ENCODE data around the gene EIF4EBP2.

DNA sequence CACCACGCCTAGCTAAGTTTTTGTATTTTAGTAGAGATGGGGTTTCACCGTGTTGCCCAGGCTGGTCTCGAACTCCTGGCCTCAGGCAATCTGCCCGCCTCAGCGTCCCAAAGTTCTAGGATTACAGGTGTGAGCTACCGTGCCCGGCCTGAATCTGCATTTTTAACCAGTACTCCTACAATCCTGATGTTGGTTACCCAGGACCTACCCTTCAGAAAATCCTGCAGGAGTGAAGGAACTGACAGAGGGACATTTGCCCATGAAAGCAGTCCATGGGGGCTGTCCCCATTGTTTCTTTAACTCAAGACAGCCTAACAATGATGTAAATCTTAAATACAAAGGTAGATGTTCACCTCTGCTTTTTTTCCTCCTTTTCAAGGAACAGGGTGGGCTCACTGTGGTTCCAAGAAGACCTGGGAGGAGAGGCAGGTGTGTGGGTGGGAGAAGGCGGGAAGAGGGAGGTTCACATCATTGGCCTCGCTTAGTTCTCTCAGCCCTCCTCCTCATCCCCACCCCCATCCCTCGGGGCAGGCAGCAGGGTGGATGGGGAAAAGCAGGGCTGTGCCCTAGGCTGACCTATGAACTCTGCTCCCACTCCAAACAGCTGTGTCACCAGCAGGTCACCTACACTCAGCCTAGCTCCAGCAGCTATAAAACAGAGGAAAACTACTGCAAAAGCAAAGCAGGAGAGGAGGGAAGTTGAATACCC, 35.0 kb upstream of the EIF4EBP2 start:
- TF ChIP-seq, protein P1, sequence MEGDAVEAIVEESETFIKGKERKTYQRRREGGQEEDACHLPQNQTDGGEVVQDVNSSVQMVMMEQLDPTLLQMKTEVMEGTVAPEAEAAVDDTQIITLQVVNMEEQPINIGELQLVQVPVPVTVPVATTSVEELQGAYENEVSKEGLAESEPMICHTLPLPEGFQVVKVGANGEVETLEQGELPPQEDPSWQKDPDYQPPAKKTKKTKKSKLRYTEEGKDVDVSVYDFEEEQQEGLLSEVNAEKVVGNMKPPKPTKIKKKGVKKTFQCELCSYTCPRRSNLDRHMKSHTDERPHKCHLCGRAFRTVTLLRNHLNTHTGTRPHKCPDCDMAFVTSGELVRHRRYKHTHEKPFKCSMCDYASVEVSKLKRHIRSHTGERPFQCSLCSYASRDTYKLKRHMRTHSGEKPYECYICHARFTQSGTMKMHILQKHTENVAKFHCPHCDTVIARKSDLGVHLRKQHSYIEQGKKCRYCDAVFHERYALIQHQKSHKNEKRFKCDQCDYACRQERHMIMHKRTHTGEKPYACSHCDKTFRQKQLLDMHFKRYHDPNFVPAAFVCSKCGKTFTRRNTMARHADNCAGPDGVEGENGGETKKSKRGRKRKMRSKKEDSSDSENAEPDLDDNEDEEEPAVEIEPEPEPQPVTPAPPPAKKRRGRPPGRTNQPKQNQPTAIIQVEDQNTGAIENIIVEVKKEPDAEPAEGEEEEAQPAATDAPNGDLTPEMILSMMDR (IDR thresholded peaks at IDR 0.05; ENCODE audit: low read depth, low read length, missing input control): no peak
- TF ChIP-seq NR2F2 (IDR thresholded peaks at IDR 0.05) (peak; percentile 67), HNF4A (conservative IDR thresholded peaks at IDR 0.05) (peak; percentile 76 to 83), RAD21 (IDR thresholded peaks at IDR 0.05) (peak; percentile 16 to 41), SP1 (IDR thresholded peaks at IDR 0.05) (peak; percentile 72), FOXA1 (IDR thresholded peaks at IDR 0.05) (no peak), YY1 (IDR thresholded peaks at IDR 0.05) (peak; percentile 14), TAF1 (conservative IDR thresholded peaks at IDR 0.05) (no peak), JUND (IDR thresholded peaks at IDR 0.05) (peak in 1 of 2 donors; percentile 41), GABPA (IDR thresholded peaks at IDR 0.05 in 1 of 2, conservative IDR thresholded peaks at IDR 0.05 in 1 of 2) (no peak)
- TF ChIP-seq, protein P2, sequence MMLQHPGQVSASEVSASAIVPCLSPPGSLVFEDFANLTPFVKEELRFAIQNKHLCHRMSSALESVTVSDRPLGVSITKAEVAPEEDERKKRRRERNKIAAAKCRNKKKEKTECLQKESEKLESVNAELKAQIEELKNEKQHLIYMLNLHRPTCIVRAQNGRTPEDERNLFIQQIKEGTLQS (IDR thresholded peaks at IDR 0.05): no peak
